SK-N-SH (cell line): Measurements from ENCODE around the gene MOB2. TPM values are rescaled to one million over a fixed set of nuclear protein-coding genes. Genes with fewer than 3 reads are reported as not detected.

Experiments
- CTCF ChIA-PET: fragments of 300-600, 350-600 bp; formaldehyde crosslinking; extraction: SDS; loops from one replicate; lab custom pipeline; 2021; lab: Yijun Ruan, JAX
- POLR2A ChIA-PET: fragments of 350-600 bp; sonication (Branson Sonifier 250); formaldehyde crosslinking; extraction: SDS; loops from one replicate; lab custom pipeline; 2020; ENCODE audit warnings: antibody characterized with exemption, inconsistent platforms; lab: Yijun Ruan, JAX
- DNase-seq: peaks from one replicate; pipeline ENCODE4 v3.0.0; 2012
- H2AFZ ChIP-seq: fragments of 200-600 bp; sonication (generic); 2 replicates; pipeline ENCODE4 v1.8.1; 2016; ENCODE audit warnings: antibody characterized with exemption, mild to moderate bottlenecking, low read depth
- H3F3A ChIP-seq: fragments of 200-600 bp; sonication (generic); replicated peaks from 2 replicates; pipeline ENCODE3; 2016; ENCODE audit warnings: antibody characterized with exemption, mild to moderate bottlenecking; ENCODE audit not compliant: insufficient read depth
- H3K27ac ChIP-seq, 2 experiments: fragments of 200-500 bp in 1 of 2; fragments of 200-600 bp in 1 of 2; sonication (Bioruptor generic) in 1 of 2; sonication (generic), shearing (Covaris generic) in 1 of 2; 2 replicates each; pipeline versions ENCODE4 v1.5.1 to v1.6.1; 2014 to 2016; ENCODE audit warnings: low read depth in 2 of 2, inconsistent platforms in 1 of 2, low read length in 1 of 2, mild to moderate bottlenecking in 1 of 2, mixed read lengths in 1 of 2
- H3K27me3 ChIP-seq: fragments of 200-600 bp; sonication (generic), shearing (Covaris generic); 2 replicates; pipeline ENCODE4 v1.6.1; 2016; ENCODE audit warnings: mixed run types; ENCODE audit not compliant: insufficient read depth
- H3K36me3 ChIP-seq, 2 experiments: fragments of 200-500 bp in 1 of 2; fragments of 200-600 bp in 1 of 2; sonication (Bioruptor generic) in 1 of 2; sonication (generic) in 1 of 2; replicated peaks in 1 of 2; 2 replicates each; pipeline versions ENCODE3 to v1.5.1; 2014 to 2016; ENCODE audit warnings: low read length in 1 of 2, mild to moderate bottlenecking in 1 of 2; ENCODE audit not compliant: insufficient read depth in 2 of 2, control insufficient read depth in 1 of 2
- H3K4me1 ChIP-seq, 2 experiments: fragments of 200-500 bp in 1 of 2; fragments of 200-600 bp in 1 of 2; sonication (Bioruptor generic) in 1 of 2; sonication (generic), shearing (Covaris generic) in 1 of 2; 2 replicates each; pipeline versions ENCODE4 v1.5.1 to v1.6.1; 2014 to 2016; ENCODE audit warnings: low read depth in 1 of 2, low read length in 1 of 2, mixed run types in 1 of 2; ENCODE audit not compliant: insufficient read depth in 2 of 2, control insufficient read depth in 1 of 2
- H3K4me2 ChIP-seq: fragments of 200-600 bp; sonication (generic), shearing (Covaris generic); 2 replicates; pipeline ENCODE4 v1.6.1; 2017; ENCODE audit warnings: mixed run types
- H3K4me3 ChIP-seq, 2 experiments: fragments of 200-500 bp in 1 of 2; fragments of 200-600 bp in 1 of 2; sonication (Bioruptor generic) in 1 of 2; sonication (generic), shearing (Covaris generic) in 1 of 2; 2 replicates each; pipeline versions ENCODE4 v1.5.1 to v1.8.1; 2014 to 2016; ENCODE audit warnings: low read depth in 2 of 2, inconsistent platforms in 1 of 2, low read length in 1 of 2, mild to moderate bottlenecking in 1 of 2, mixed read lengths in 1 of 2, moderate library complexity in 1 of 2
- H3K79me2 ChIP-seq: fragments of 200-600 bp; sonication (generic); 2 replicates; pipeline ENCODE4 v1.8.1; 2017; ENCODE audit warnings: mild to moderate bottlenecking; ENCODE audit not compliant: insufficient read depth
- H3K9ac ChIP-seq: fragments of 200-600 bp; sonication (generic); 2 replicates; pipeline ENCODE4 v1.6.1; 2017; ENCODE audit warnings: mixed run types
- H3K9me2 ChIP-seq: fragments of 200-600 bp; sonication (generic); 2 replicates; pipeline ENCODE4 v1.6.1; 2017; ENCODE audit warnings: mixed run types
- H3K9me3 ChIP-seq: fragments of 200-600 bp; sonication (generic); 2 replicates; pipeline ENCODE4 v1.6.1; 2017; ENCODE audit warnings: mixed run types, mild to moderate bottlenecking, moderate library complexity
- H4K20me1 ChIP-seq: fragments of 200-600 bp; sonication (generic); 2 replicates; pipeline ENCODE4 v1.6.1; 2017; ENCODE audit warnings: mild to moderate bottlenecking, mixed run types; ENCODE audit not compliant: insufficient read depth
- CHD2 ChIP-seq: fragments of 150-350 bp; IDR thresholded peaks from 2 replicates; pipeline ENCODE4 v1.6.1; 2018; ENCODE audit warnings: low read length; ENCODE audit not compliant: partially characterized antibody
- ELF1 ChIP-seq: IDR thresholded peaks from 2 replicates; pipeline ENCODE4 v1.4.0; 2012
- FOSL2 ChIP-seq: IDR thresholded peaks from 2 replicates; pipeline ENCODE4 v1.4.0; 2012; ENCODE audit warnings: low read depth, mild to moderate bottlenecking, moderate library complexity, borderline replicate concordance
- GATA2 ChIP-seq: sonication (generic); formaldehyde crosslinking; IDR thresholded peaks from 2 replicates; pipeline ENCODE4 v1.5.0; 2020; ENCODE audit warnings: mild to moderate bottlenecking, missing genetic modification reagents
- MEF2A ChIP-seq: IDR thresholded peaks from 2 replicates; pipeline ENCODE4 v1.4.0; 2012; ENCODE audit warnings: low read depth, borderline replicate concordance
- NFIC ChIP-seq: IDR thresholded peaks from 2 replicates; pipeline ENCODE4 v1.4.0; 2012; ENCODE audit warnings: borderline replicate concordance
- POLR2AphosphoS5 ChIP-seq: IDR thresholded peaks from 2 replicates; pipeline ENCODE4 v1.6.1; 2012; ENCODE audit warnings: low read depth, low read length
- RFX5 ChIP-seq: IDR thresholded peaks from 2 replicates; pipeline ENCODE4 v1.6.1; 2012; ENCODE audit warnings: mild to moderate bottlenecking, improper control_type of control experiment, low read length
- WGBS: methylation state at CpG from one replicate; pipeline ENCODE4 v1.1.6; 2017; ENCODE audit warnings: low lambda C conversion rate; 5-methylcytosine and 5-hydroxymethylcytosine counted together
- polyA plus RNA-seq, 3 experiments: library from polyadenylated mRNA; depleted of rRNA; stranded (reverse); fragments of >200 nt; gene quantifications; 2 replicates each; pipeline ENCODE4 v1.2.3, GENCODE V29; 2012
- TF ChIP-seq, protein P1 (sequence below): IDR thresholded peaks from 2 replicates; pipeline ENCODE4 v1.4.0; 2012; ENCODE audit warnings: low read depth, borderline replicate concordance
- TF ChIP-seq, protein P2 (sequence below): fragments of 150-350 bp; IDR thresholded peaks from 2 replicates; pipeline ENCODE4 v1.6.1; 2016; ENCODE audit warnings: mild to moderate bottlenecking, low read depth, low read length
- TF ChIP-seq, protein P3 (sequence below): fragments of 150-350 bp; IDR thresholded peaks from 2 replicates; pipeline ENCODE4 v1.6.1; 2017; ENCODE audit warnings: antibody characterized with exemption, low read length, low read depth, borderline replicate concordance
- TF ChIP-seq, protein P4 (sequence below): fragments of 200-600 bp; sonication (generic); IDR thresholded peaks from 2 replicates; pipeline ENCODE4 v1.6.1; 2017; ENCODE audit warnings: antibody characterized with exemption, mild to moderate bottlenecking, moderate library complexity
- TF ChIP-seq, protein P5 (sequence below): IDR thresholded peaks from 2 replicates; pipeline ENCODE4 v1.4.0; 2012; ENCODE audit warnings: low read depth, borderline replicate concordance

MOB2 gene
- polyA plus RNA-seq, 1 of the 3 experiments (the other 2 are of a cell fraction), result 45.8 TPM

DNA sequence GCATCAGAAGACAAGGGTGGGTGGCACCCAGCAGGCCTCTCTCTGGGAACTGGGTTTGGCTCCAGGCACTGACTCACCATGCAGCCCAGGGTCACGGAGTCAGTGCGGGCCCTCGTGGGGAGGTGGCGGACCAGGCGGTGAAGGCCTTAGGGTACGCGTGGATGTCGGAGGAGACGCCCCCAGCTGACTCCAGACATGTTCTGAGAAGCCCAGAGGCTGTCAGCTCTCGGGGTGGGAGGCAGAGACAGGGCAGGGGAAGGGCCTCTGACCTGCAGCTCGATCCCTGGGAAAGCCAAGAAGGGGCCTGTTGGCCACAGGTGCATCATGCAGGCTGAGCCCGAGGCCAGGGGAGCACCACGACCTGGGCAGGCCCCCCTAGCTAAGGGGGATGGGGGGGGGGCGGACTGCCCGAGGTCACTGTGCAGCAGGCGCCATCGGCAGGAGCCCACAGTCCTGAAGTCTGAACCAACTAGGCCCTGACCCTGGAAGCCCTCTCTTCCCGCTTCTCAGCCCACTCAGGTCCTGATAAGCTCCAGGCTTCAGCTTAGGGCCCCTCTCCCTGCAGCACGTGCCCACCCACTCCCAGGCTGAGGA is 18.0 kb downstream of the MOB2 start:
- Histone ChIP-seq H3K4me3 (no peak overlapping the region), H3K9me3 (no peaks in the 10 kb centered on the region), H4K20me1 (no peaks in the 10 kb centered on the region), H3K27ac (no peak overlapping the region), H3K9me2 (no peaks in the 10 kb centered on the region), H3K27me3 (no peaks in the 10 kb centered on the region), H2AFZ (no peak overlapping the region), H3K9ac (no peak overlapping the region), H3F3A (no peaks in the 10 kb centered on the region), H3K4me1 (no peaks in the 10 kb centered on the region; a peak in 1 of 4 replicates), H3K79me2 (no peaks in the 10 kb centered on the region), H3K36me3 (peaks cover 0 to 20% of the 10 kb centered on the region in 2 experiments), H3K4me2 (no peak overlapping the region)
- ChIA-PET CTCF (interaction anchor here (1.3 to 2.4 kb wide), 2 partner anchors 9 to 47 kb away, joined by 5 to 11 read pairs; no protein-coding TSS in a partner anchor), POLR2A (no interaction called here)
- DNase-seq, result no peak
- WGBS, result 96% methylated on average over 13 of the region's 19 CpGs
- TF ChIP-seq POLR2AphosphoS5, result no peak
- TF ChIP-seq RFX5, result no peak
- TF ChIP-seq GATA2, result no peak

DNA sequence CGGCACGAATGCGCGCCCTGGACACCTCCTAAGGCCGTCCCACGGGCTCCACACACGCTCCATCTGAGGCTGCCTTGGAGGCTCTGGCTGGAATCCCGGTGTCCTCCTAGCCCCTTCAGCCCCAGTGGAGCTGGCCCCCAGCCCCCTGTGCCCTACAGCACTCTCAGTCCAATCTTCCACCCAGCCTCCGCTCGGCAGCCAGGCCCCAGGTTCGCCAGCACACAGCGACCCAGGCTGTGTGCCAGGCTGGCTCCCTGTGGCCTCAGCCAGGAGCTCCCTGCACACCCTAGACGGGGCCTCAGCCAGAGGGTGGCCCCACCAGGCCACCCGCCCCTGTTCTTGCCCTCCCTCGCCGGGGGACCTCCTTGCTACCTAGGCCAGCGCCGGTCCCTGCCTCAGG is 18.6 kb downstream of the MOB2 start:
- Histone ChIP-seq H3K4me1 (no peaks in the 10 kb centered on the region; a peak in 1 of 4 replicates), H4K20me1 (no peaks in the 10 kb centered on the region), H3K4me3 (no peak overlapping the region), H2AFZ (no peak overlapping the region), H3K36me3 (peaks cover 0 to 15% of the 10 kb centered on the region in 2 experiments), H3K79me2 (no peaks in the 10 kb centered on the region), H3K9me2 (no peaks in the 10 kb centered on the region), H3K27me3 (no peaks in the 10 kb centered on the region), H3K9ac (no peak overlapping the region), H3F3A (no peaks in the 10 kb centered on the region), H3K27ac (no peak overlapping the region; a peak in 1 of 4 replicates), H3K4me2 (no peak overlapping the region), H3K9me3 (no peaks in the 10 kb centered on the region)
- TF ChIP-seq MEF2A (no peak), NFIC (no peak), CHD2 (no peak), FOSL2 (no peak), ELF1 (no peak)
- TF ChIP-seq, protein P1, sequence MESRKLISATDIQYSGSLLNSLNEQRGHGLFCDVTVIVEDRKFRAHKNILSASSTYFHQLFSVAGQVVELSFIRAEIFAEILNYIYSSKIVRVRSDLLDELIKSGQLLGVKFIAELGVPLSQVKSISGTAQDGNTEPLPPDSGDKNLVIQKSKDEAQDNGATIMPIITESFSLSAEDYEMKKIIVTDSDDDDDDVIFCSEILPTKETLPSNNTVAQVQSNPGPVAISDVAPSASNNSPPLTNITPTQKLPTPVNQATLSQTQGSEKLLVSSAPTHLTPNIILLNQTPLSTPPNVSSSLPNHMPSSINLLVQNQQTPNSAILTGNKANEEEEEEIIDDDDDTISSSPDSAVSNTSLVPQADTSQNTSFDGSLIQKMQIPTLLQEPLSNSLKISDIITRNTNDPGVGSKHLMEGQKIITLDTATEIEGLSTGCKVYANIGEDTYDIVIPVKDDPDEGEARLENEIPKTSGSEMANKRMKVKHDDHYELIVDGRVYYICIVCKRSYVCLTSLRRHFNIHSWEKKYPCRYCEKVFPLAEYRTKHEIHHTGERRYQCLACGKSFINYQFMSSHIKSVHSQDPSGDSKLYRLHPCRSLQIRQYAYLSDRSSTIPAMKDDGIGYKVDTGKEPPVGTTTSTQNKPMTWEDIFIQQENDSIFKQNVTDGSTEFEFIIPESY, result no peak
- TF ChIP-seq, protein P2, sequence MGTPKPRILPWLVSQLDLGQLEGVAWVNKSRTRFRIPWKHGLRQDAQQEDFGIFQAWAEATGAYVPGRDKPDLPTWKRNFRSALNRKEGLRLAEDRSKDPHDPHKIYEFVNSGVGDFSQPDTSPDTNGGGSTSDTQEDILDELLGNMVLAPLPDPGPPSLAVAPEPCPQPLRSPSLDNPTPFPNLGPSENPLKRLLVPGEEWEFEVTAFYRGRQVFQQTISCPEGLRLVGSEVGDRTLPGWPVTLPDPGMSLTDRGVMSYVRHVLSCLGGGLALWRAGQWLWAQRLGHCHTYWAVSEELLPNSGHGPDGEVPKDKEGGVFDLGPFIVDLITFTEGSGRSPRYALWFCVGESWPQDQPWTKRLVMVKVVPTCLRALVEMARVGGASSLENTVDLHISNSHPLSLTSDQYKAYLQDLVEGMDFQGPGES, result no peak
- TF ChIP-seq, protein P3, sequence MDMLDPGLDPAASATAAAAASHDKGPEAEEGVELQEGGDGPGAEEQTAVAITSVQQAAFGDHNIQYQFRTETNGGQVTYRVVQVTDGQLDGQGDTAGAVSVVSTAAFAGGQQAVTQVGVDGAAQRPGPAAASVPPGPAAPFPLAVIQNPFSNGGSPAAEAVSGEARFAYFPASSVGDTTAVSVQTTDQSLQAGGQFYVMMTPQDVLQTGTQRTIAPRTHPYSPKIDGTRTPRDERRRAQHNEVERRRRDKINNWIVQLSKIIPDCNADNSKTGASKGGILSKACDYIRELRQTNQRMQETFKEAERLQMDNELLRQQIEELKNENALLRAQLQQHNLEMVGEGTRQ, result no peak
- TF ChIP-seq, protein P4, sequence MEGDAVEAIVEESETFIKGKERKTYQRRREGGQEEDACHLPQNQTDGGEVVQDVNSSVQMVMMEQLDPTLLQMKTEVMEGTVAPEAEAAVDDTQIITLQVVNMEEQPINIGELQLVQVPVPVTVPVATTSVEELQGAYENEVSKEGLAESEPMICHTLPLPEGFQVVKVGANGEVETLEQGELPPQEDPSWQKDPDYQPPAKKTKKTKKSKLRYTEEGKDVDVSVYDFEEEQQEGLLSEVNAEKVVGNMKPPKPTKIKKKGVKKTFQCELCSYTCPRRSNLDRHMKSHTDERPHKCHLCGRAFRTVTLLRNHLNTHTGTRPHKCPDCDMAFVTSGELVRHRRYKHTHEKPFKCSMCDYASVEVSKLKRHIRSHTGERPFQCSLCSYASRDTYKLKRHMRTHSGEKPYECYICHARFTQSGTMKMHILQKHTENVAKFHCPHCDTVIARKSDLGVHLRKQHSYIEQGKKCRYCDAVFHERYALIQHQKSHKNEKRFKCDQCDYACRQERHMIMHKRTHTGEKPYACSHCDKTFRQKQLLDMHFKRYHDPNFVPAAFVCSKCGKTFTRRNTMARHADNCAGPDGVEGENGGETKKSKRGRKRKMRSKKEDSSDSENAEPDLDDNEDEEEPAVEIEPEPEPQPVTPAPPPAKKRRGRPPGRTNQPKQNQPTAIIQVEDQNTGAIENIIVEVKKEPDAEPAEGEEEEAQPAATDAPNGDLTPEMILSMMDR, result no peak
- TF ChIP-seq, protein P5, sequence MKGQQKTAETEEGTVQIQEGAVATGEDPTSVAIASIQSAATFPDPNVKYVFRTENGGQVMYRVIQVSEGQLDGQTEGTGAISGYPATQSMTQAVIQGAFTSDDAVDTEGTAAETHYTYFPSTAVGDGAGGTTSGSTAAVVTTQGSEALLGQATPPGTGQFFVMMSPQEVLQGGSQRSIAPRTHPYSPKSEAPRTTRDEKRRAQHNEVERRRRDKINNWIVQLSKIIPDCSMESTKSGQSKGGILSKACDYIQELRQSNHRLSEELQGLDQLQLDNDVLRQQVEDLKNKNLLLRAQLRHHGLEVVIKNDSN, result no peak
- ChIA-PET CTCF (interaction anchor here (1.3 to 2.4 kb wide), 2 partner anchors 10 to 48 kb away, joined by 5 to 11 read pairs; no protein-coding TSS in a partner anchor), POLR2A (no interaction called here)
- DNase-seq, result no peak
- 94% methylated on average over 10 of the region's 18 CpGs for WGBS
